Measurements from ENCODE around the gene CPNE6. TPM values are rescaled to one million over a fixed set of nuclear protein-coding genes. Genes with fewer than 3 reads are reported as not detected.

Gene CPNE6
- total and polyA plus RNA-seq, 2 of the 13 experiments (the other 11 are each of a cell fraction or from before 2014, with no cell fraction given) = not detected

- TF ChIP-seq HMGXB3 (CRISPR knock-in tag; IDR thresholded peaks at IDR 0.05; ENCODE audit: borderline replicate concordance) (0 out of 2 replicates have a peak, but pooled peaks have one; percentile 45), SOX13 (IDR thresholded peaks at IDR 0.05) (no peak), SOX13 (CRISPR knock-in tag; conservative IDR thresholded peaks at IDR 0.05 in 1 of 2, IDR thresholded peaks at IDR 0.05 in 1 of 2) (peak in 1 of 2 experiments; percentile 36; a peak in 2 of 4 replicates), ZNF281 (CRISPR knock-in tag; IDR thresholded peaks at IDR 0.05; ENCODE audit: borderline replicate concordance) (peak; percentile 27; the same call in 1 of the 2 replicates), ETV5 (CRISPR knock-in tag; IDR thresholded peaks at IDR 0.05; ENCODE audit: borderline replicate concordance) (peak; percentile 54), HNF4G (IDR thresholded peaks at IDR 0.05; ENCODE audit: borderline replicate concordance, low read depth, low read length) (no peak), HNF4G (CRISPR knock-in tag; IDR thresholded peaks at IDR 0.05; ENCODE audit: borderline replicate concordance, low read depth) (peak; percentile 41; the same call in 1 of the 2 replicates), ZNF34 (CRISPR knock-in tag; IDR thresholded peaks at IDR 0.05; ENCODE audit: borderline replicate concordance) (no peak), MAF1 (CRISPR knock-in tag; IDR thresholded peaks at IDR 0.05; ENCODE audit: borderline replicate concordance) (no peak), HIC2 (CRISPR knock-in tag; IDR thresholded peaks at IDR 0.05; ENCODE audit: low read depth) (peak; percentile 17; the same call in 1 of the 2 replicates), SAFB2 (CRISPR knock-in tag; IDR thresholded peaks at IDR 0.05; ENCODE audit: borderline replicate concordance, low read depth) (peak; percentile 71; the same call in 1 of the 2 replicates), FOXC1 (CRISPR knock-in tag; IDR thresholded peaks at IDR 0.05; ENCODE audit: borderline replicate concordance) (peak; percentile 43; the same call in 1 of the 2 replicates), CHCHD3 (CRISPR knock-in tag; IDR thresholded peaks at IDR 0.05) (no peak), ZFX (CRISPR knock-in tag; IDR thresholded peaks at IDR 0.05; ENCODE audit: low read depth) (0 out of 2 replicates have a peak, but pooled peaks have one; percentile 43), TRAFD1 (CRISPR knock-in tag; IDR thresholded peaks at IDR 0.05; ENCODE audit: borderline replicate concordance) (peak; percentile 83)
These were observed 4.0 kb upstream of the CPNE6 start (continued) for GRCh38 chr14:24067133-24068082.

Data from HepG2 (cell line).